HEK293 (cell line): ENCODE data around the gene FOXO1.

Experiments used
- ZNF280D ChIP-seq: fragments of 450-650 bp; formaldehyde crosslinking; IDR thresholded peaks from 2 replicates; pipeline ENCODE4 v1.5.1; 2016; ENCODE audit warnings: missing biosample characterization, missing genetic modification characterization
- ZNF555 ChIP-seq: fragments of 450-650 bp; formaldehyde crosslinking; conservative IDR thresholded peaks from 2 replicates; pipeline ENCODE4 v1.5.1; 2017; ENCODE audit warnings: missing biosample characterization, mild to moderate bottlenecking, missing genetic modification characterization, inconsistent platforms

GRCh38 chr13:40598569-40598968, 67.9 kb downstream of the FOXO1 start:
- TF ChIP-seq ZNF280D (tag by site-specific recombination) (no peak), ZNF555 (tag by site-specific recombination) (no peak)
